Activated naive CD8-positive, alpha-beta T cell treated with anti-CD3 and anti-CD28 coated beads, Interleukin-2, amount 50 U/mL, for 24 hours (primary cell): ENCODE data around the gene CDH5.

Source experiments
- ATAC-seq: fragments of 150-1000 bp; cut with Tn5 transposase; one replicate; pipeline ENCODE4 v1.10.0; 2021
- DNase-seq: peaks from one replicate; pipeline ENCODE4 v3.0.0; 2021
- H3K27ac Mint-ChIP-seq: one replicate; pipeline ENCODE4 v1.8.0; 2021; ENCODE audit warnings: mild to moderate bottlenecking, mixed read lengths
- H3K27me3 Mint-ChIP-seq: one replicate; pipeline ENCODE4 v1.8.0; 2021; ENCODE audit warnings: mixed read lengths
- H3K36me3 Mint-ChIP-seq: one replicate; pipeline ENCODE4 v1.8.0; 2021; ENCODE audit warnings: low read depth, mixed read lengths
- H3K4me1 Mint-ChIP-seq: one replicate; pipeline ENCODE4 v1.8.0; 2021; ENCODE audit warnings: mixed read lengths
- H3K4me3 Mint-ChIP-seq: one replicate; pipeline ENCODE4 v1.8.0; 2021; ENCODE audit warnings: mild to moderate bottlenecking, moderate library complexity, mixed read lengths
- H3K9me3 Mint-ChIP-seq: one replicate; pipeline ENCODE4 v1.8.0; 2021; ENCODE audit warnings: mixed read lengths

CDH5 gene

GRCh38 chr16:66388350-66389139 lies 22.1 kb downstream of the CDH5 start:
- H3K4me3 Mint-ChIP-seq = no peak overlapping the region
- H3K36me3 Mint-ChIP-seq = no peaks in the 10 kb centered on the region
- no peak for ATAC-seq
- DNase-seq = no peak
- H3K27ac Mint-ChIP-seq = no peak overlapping the region
- H3K27me3 Mint-ChIP-seq = peaks cover 5% of the 10 kb centered on the region
- H3K9me3 Mint-ChIP-seq = no peaks in the 10 kb centered on the region
- H3K4me1 Mint-ChIP-seq = no peaks in the 10 kb centered on the region

GRCh38 chr16:66389256-66390176 lies 23.0 kb downstream of the CDH5 start:
- H3K27me3 Mint-ChIP-seq = peaks cover 5% of the 10 kb centered on the region
- no peaks in the 10 kb centered on the region for H3K4me1 Mint-ChIP-seq
- DNase-seq (no peak), ATAC-seq (no peak)
- no peaks in the 10 kb centered on the region for H3K36me3 Mint-ChIP-seq
- H3K9me3 Mint-ChIP-seq = no peaks in the 10 kb centered on the region
- no peak overlapping the region for H3K27ac Mint-ChIP-seq
- H3K4me3 Mint-ChIP-seq = no peak overlapping the region

GRCh38 chr16:66390346-66391108 lies 24.0 kb downstream of the CDH5 start:
- Mint-ChIP-seq H3K27ac (no peak overlapping the region), H3K9me3 (no peaks in the 10 kb centered on the region), H3K4me1 (no peaks in the 10 kb centered on the region), H3K27me3 (peaks cover 5% of the 10 kb centered on the region), H3K4me3 (no peak overlapping the region), H3K36me3 (no peaks in the 10 kb centered on the region)
- ATAC-seq (no peak), DNase-seq (no peak)

- DNase-seq = no peak
- no peaks in the 10 kb centered on the region for H3K9me3 Mint-ChIP-seq
Measured at GRCh38 chr16:66391726-66392670, 25.5 kb downstream of the CDH5 start.

GRCh38 chr16:66395806-66396555 lies 29.5 kb downstream of the CDH5 start:
- DNase-seq = no peak
- Mint-ChIP-seq H3K9me3 (no peaks in the 10 kb centered on the region), H3K36me3 (no peaks in the 10 kb centered on the region), H3K4me1 (no peaks in the 10 kb centered on the region), H3K4me3 (no peak overlapping the region), H3K27me3 (peaks cover 6% of the 10 kb centered on the region), H3K27ac (no peak overlapping the region)
- no peak for ATAC-seq

More at GRCh38 chr16:66391726-66392670, 25.5 kb downstream of the CDH5 start:
- Mint-ChIP-seq H3K27me3 (no peaks in the 10 kb centered on the region), H3K36me3 (no peaks in the 10 kb centered on the region), H3K4me1 (no peaks in the 10 kb centered on the region), H3K4me3 (no peak overlapping the region), H3K27ac (no peak overlapping the region)
- ATAC-seq = no peak

GRCh38 chr16:66397736-66398433 lies 31.4 kb downstream of the CDH5 start:
- Mint-ChIP-seq H3K4me3 (no peak overlapping the region), H3K27ac (no peak overlapping the region), H3K4me1 (no peaks in the 10 kb centered on the region), H3K36me3 (no peaks in the 10 kb centered on the region), H3K9me3 (no peaks in the 10 kb centered on the region), H3K27me3 (peaks cover 6% of the 10 kb centered on the region)
- DNase-seq (no peak), ATAC-seq (no peak)

- Mint-ChIP-seq H3K9me3 (no peaks in the 10 kb centered on the region), H3K36me3 (no peaks in the 10 kb centered on the region), H3K4me3 (no peak overlapping the region), H3K27me3 (peaks cover 6% of the 10 kb centered on the region), H3K4me1 (no peaks in the 10 kb centered on the region), H3K27ac (no peak overlapping the region)
- ATAC-seq (no peak), DNase-seq (no peak)
Measured at GRCh38 chr16:66399031-66399430, 32.5 kb downstream of the CDH5 start.

GRCh38 chr16:66399930-66400329 lies 33.4 kb downstream of the CDH5 start:
- Mint-ChIP-seq H3K9me3 (no peaks in the 10 kb centered on the region), H3K27ac (no peak overlapping the region), H3K4me1 (no peaks in the 10 kb centered on the region), H3K36me3 (no peaks in the 10 kb centered on the region), H3K27me3 (peaks cover 6% of the 10 kb centered on the region), H3K4me3 (no peak overlapping the region)
- DNase-seq (no peak), ATAC-seq (no peak)

GRCh38 chr16:66400503-66401380 lies 34.3 kb downstream of the CDH5 start:
- no peaks in the 10 kb centered on the region for H3K4me1 Mint-ChIP-seq
- no peak overlapping the region for H3K27ac Mint-ChIP-seq
- H3K4me3 Mint-ChIP-seq = no peak overlapping the region
- no peaks in the 10 kb centered on the region for H3K9me3 Mint-ChIP-seq
- H3K27me3 Mint-ChIP-seq = peaks cover 6% of the 10 kb centered on the region
- no peaks in the 10 kb centered on the region for H3K36me3 Mint-ChIP-seq
- DNase-seq = no peak
- no peak for ATAC-seq

GRCh38 chr16:66401610-66402009 lies 35.1 kb downstream of the CDH5 start:
- ATAC-seq (no peak), DNase-seq (no peak)
- Mint-ChIP-seq H3K27me3 (peaks cover 6% of the 10 kb centered on the region), H3K36me3 (no peaks in the 10 kb centered on the region), H3K4me3 (no peak overlapping the region), H3K27ac (no peak overlapping the region), H3K4me1 (no peaks in the 10 kb centered on the region), H3K9me3 (no peaks in the 10 kb centered on the region)

GRCh38 chr16:66402166-66402565 lies 35.7 kb downstream of the CDH5 start:
- H3K4me3 Mint-ChIP-seq = no peak overlapping the region
- no peaks in the 10 kb centered on the region for H3K9me3 Mint-ChIP-seq
- peaks cover 4% of the 10 kb centered on the region for H3K4me1 Mint-ChIP-seq
- ATAC-seq (no peak), DNase-seq (no peak)
- H3K27me3 Mint-ChIP-seq = peaks cover 10% of the 10 kb centered on the region
- no peaks in the 10 kb centered on the region for H3K36me3 Mint-ChIP-seq
- H3K27ac Mint-ChIP-seq = no peak overlapping the region

GRCh38 chr16:66402591-66403230 lies 36.2 kb downstream of the CDH5 start:
- Mint-ChIP-seq H3K27ac (no peak overlapping the region), H3K36me3 (no peaks in the 10 kb centered on the region), H3K9me3 (no peaks in the 10 kb centered on the region), H3K4me1 (peaks cover 7% of the 10 kb centered on the region), H3K4me3 (no peak overlapping the region), H3K27me3 (peaks cover 10% of the 10 kb centered on the region)
- ATAC-seq = no peak
- no peak for DNase-seq
